ENCODE measurements around the gene SHISAL2A. TPM values are rescaled to one million over a fixed set of nuclear protein-coding genes. Genes with fewer than 3 reads are reported as not detected.

The SHISAL2A gene
- polyA plus RNA-seq, 1 donor: 0.58 TPM

DNA sequence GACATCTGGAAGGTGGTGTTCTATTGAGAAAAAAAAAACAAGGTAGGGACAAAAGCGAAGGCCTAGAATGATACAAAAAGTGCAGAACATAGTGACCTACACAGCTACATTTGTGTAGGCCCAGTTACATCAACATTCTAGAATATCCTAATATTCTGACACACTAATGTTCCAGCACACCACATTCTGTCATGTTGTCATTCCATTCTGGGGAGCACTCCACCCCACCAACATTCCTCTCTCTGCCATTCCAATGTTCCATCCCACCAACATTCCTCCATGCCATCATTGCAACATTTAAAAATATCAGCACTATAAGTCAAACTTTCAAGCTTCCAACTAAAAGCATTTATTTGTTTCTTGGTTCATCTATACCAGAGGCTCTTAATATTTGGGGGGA is 36.7 kb downstream of the SHISAL2A start:
- Histone ChIP-seq H3K9me3 (ENCODE audit: control insufficient read depth, low read depth, low read length) (no peaks in the 10 kb centered on the region), H3K27ac (ENCODE audit: low read length) (no peak overlapping the region), H3K4me1 (ENCODE audit: control insufficient read depth, insufficient read depth, low read length) (peaks cover 20% of the 10 kb centered on the region), H3K36me3 (ENCODE audit: control insufficient read depth, insufficient read depth, low read length) (no peaks in the 10 kb centered on the region), H3K4me3 (ENCODE audit: low read length) (no peak overlapping the region), H3K27me3 (ENCODE audit: control insufficient read depth, insufficient read depth, low read length) (no peaks in the 10 kb centered on the region)
- no peak for DNase-seq
- no CpG with 5 or more reads among the region's 1 CpG for WGBS (ENCODE audit: insufficient coverage, low lambda C conversion rate)

- DNase-seq: no peak
- Histone ChIP-seq H3K4me3 (ENCODE audit: low read length) (no peak overlapping the region), H3K4me1 (ENCODE audit: control insufficient read depth, insufficient read depth, low read length) (peaks cover 15% of the 10 kb centered on the region), H3K9me3 (ENCODE audit: control insufficient read depth, low read depth, low read length) (no peaks in the 10 kb centered on the region), H3K36me3 (ENCODE audit: control insufficient read depth, insufficient read depth, low read length) (no peaks in the 10 kb centered on the region), H3K27ac (ENCODE audit: low read length) (no peak overlapping the region), H3K27me3 (ENCODE audit: control insufficient read depth, insufficient read depth, low read length) (no peaks in the 10 kb centered on the region)
- no CpG with 5 or more reads among the region's 2 CpGs for WGBS (ENCODE audit: insufficient coverage, low lambda C conversion rate)
These were observed 37.6 kb downstream of the SHISAL2A start for GRCh38 chr1:52670604-52671003.

GRCh38 chr1:52672946-52673345 is 40.0 kb downstream of the SHISAL2A start:
- no CpG with 5 or more reads among the region's 1 CpG for WGBS (ENCODE audit: insufficient coverage, low lambda C conversion rate)

GRCh38 chr1:52673513-52673912 is 40.5 kb downstream of the SHISAL2A start:
- no peaks in the 10 kb centered on the region for H3K36me3 ChIP-seq (ENCODE audit: control insufficient read depth, insufficient read depth, low read length)
- H3K27ac ChIP-seq (ENCODE audit: low read length): no peak overlapping the region
- no peak overlapping the region for H3K4me3 ChIP-seq (ENCODE audit: low read length)
- no CpG with 5 or more reads among the region's 4 CpGs for WGBS (ENCODE audit: insufficient coverage, low lambda C conversion rate)
- peaks cover 7% of the 10 kb centered on the region for H3K4me1 ChIP-seq (ENCODE audit: control insufficient read depth, insufficient read depth, low read length)
- no peaks in the 10 kb centered on the region for H3K9me3 ChIP-seq (ENCODE audit: control insufficient read depth, low read depth, low read length)
- no peak for DNase-seq
- H3K27me3 ChIP-seq (ENCODE audit: control insufficient read depth, insufficient read depth, low read length): no peaks in the 10 kb centered on the region

More at GRCh38 chr1:52672946-52673345, 40.0 kb downstream of the SHISAL2A start:
- Histone ChIP-seq H3K9me3 (ENCODE audit: control insufficient read depth, low read depth, low read length) (no peaks in the 10 kb centered on the region), H3K27ac (ENCODE audit: low read length) (no peak overlapping the region), H3K27me3 (ENCODE audit: control insufficient read depth, insufficient read depth, low read length) (no peaks in the 10 kb centered on the region), H3K4me1 (ENCODE audit: control insufficient read depth, insufficient read depth, low read length) (peaks cover 9% of the 10 kb centered on the region), H3K4me3 (ENCODE audit: low read length) (no peak overlapping the region), H3K36me3 (ENCODE audit: control insufficient read depth, insufficient read depth, low read length) (no peaks in the 10 kb centered on the region)
- DNase-seq: no peak

- no CpG with 5 or more reads among the region's 6 CpGs for WGBS (ENCODE audit: insufficient coverage, low lambda C conversion rate)
- no peak for DNase-seq
- Histone ChIP-seq H3K4me1 (ENCODE audit: control insufficient read depth, insufficient read depth, low read length) (peaks cover 3% of the 10 kb centered on the region), H3K27me3 (ENCODE audit: control insufficient read depth, insufficient read depth, low read length) (no peaks in the 10 kb centered on the region), H3K27ac (ENCODE audit: low read length) (no peak overlapping the region), H3K9me3 (ENCODE audit: control insufficient read depth, low read depth, low read length) (no peaks in the 10 kb centered on the region), H3K36me3 (ENCODE audit: control insufficient read depth, insufficient read depth, low read length) (no peaks in the 10 kb centered on the region), H3K4me3 (ENCODE audit: low read length) (no peak overlapping the region)
These were observed 41.8 kb downstream of the SHISAL2A start for GRCh38 chr1:52674497-52675384.

GRCh38 chr1:52676249-52676903 is 43.4 kb downstream of the SHISAL2A start:
- WGBS (ENCODE audit: insufficient coverage, low lambda C conversion rate): no CpG with 5 or more reads among the region's 8 CpGs
- DNase-seq: peak; percentile 58 to 66
- no peaks in the 10 kb centered on the region for H3K36me3 ChIP-seq (ENCODE audit: control insufficient read depth, insufficient read depth, low read length)

GRCh38 chr1:52677076-52677806 is 44.3 kb downstream of the SHISAL2A start:
- H3K4me3 ChIP-seq (ENCODE audit: low read length): no peak overlapping the region
- no peaks in the 10 kb centered on the region for H3K36me3 ChIP-seq (ENCODE audit: control insufficient read depth, insufficient read depth, low read length)
- 63% methylated on average over 1 of the region's 6 CpGs for WGBS (ENCODE audit: insufficient coverage, low lambda C conversion rate)
- peak overlapping the region; percentile 18 for H3K27ac ChIP-seq (ENCODE audit: low read length)
- DNase-seq: peak in 1 of 2 donors; percentile 16
- H3K9me3 ChIP-seq (ENCODE audit: control insufficient read depth, low read depth, low read length): no peaks in the 10 kb centered on the region
- no peaks in the 10 kb centered on the region for H3K27me3 ChIP-seq (ENCODE audit: control insufficient read depth, insufficient read depth, low read length)
- H3K4me1 ChIP-seq (ENCODE audit: control insufficient read depth, insufficient read depth, low read length): peaks cover 3% of the 10 kb centered on the region

More at GRCh38 chr1:52676249-52676903, 43.4 kb downstream of the SHISAL2A start:
- Histone ChIP-seq H3K4me3 (ENCODE audit: low read length) (no peak overlapping the region), H3K4me1 (ENCODE audit: control insufficient read depth, insufficient read depth, low read length) (peaks cover 3% of the 10 kb centered on the region), H3K27ac (ENCODE audit: low read length) (peak overlapping the region; percentile 18), H3K27me3 (ENCODE audit: control insufficient read depth, insufficient read depth, low read length) (no peaks in the 10 kb centered on the region), H3K9me3 (ENCODE audit: control insufficient read depth, low read depth, low read length) (no peaks in the 10 kb centered on the region)

GRCh38 chr1:52679048-52679447 is 46.1 kb downstream of the SHISAL2A start:
- Histone ChIP-seq H3K27me3 (ENCODE audit: control insufficient read depth, insufficient read depth, low read length) (no peaks in the 10 kb centered on the region), H3K9me3 (ENCODE audit: control insufficient read depth, low read depth, low read length) (no peaks in the 10 kb centered on the region), H3K4me1 (ENCODE audit: control insufficient read depth, insufficient read depth, low read length) (peaks cover 3% of the 10 kb centered on the region), H3K27ac (ENCODE audit: low read length) (no peak overlapping the region), H3K36me3 (ENCODE audit: control insufficient read depth, insufficient read depth, low read length) (no peaks in the 10 kb centered on the region), H3K4me3 (ENCODE audit: low read length) (no peak overlapping the region)
- DNase-seq: no peak
- WGBS (ENCODE audit: insufficient coverage, low lambda C conversion rate): no CpG with 5 or more reads among the region's 1 CpG

DNA sequence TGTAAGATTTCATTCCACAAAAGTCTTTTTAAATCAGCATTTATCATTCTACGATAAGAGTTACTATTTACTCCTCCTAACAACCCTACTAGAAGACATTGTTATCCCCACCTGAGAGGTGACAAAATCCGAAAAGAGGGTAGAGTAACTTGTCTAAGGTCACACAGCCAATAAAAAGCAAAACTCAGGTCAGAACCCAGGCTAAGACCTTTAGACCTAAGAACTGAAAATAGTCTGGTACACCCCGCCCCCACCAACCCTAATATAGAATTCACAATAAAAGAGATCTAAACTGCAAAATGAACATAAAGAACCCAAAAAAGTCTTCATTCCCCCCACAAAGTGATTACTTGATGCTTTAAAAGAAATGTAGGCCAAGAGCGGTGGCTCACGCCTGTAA is 46.5 kb downstream of the SHISAL2A start:
- Histone ChIP-seq H3K36me3 (ENCODE audit: control insufficient read depth, insufficient read depth, low read length) (no peaks in the 10 kb centered on the region), H3K4me1 (ENCODE audit: control insufficient read depth, insufficient read depth, low read length) (peaks cover 3% of the 10 kb centered on the region), H3K27me3 (ENCODE audit: control insufficient read depth, insufficient read depth, low read length) (no peaks in the 10 kb centered on the region), H3K27ac (ENCODE audit: low read length) (no peak overlapping the region), H3K9me3 (ENCODE audit: control insufficient read depth, low read depth, low read length) (no peaks in the 10 kb centered on the region), H3K4me3 (ENCODE audit: low read length) (no peak overlapping the region)
- 63% methylated on average over 1 of the region's 5 CpGs for whole genome bisulfite sequencing (ENCODE audit: insufficient coverage, low lambda C conversion rate)
- DNase-seq: no peak

GRCh38 chr1:52680353-52680752 is 47.4 kb downstream of the SHISAL2A start:
- no peak overlapping the region for H3K27ac ChIP-seq (ENCODE audit: low read length)
- no peak for DNase-seq
- H3K4me1 ChIP-seq (ENCODE audit: control insufficient read depth, insufficient read depth, low read length): peaks cover 3% of the 10 kb centered on the region
- H3K36me3 ChIP-seq (ENCODE audit: control insufficient read depth, insufficient read depth, low read length): no peaks in the 10 kb centered on the region
- no peaks in the 10 kb centered on the region for H3K27me3 ChIP-seq (ENCODE audit: control insufficient read depth, insufficient read depth, low read length)
- 100% methylated on average over 1 of the region's 3 CpGs for WGBS (ENCODE audit: insufficient coverage, low lambda C conversion rate)
- no peaks in the 10 kb centered on the region for H3K9me3 ChIP-seq (ENCODE audit: control insufficient read depth, low read depth, low read length)
- H3K4me3 ChIP-seq (ENCODE audit: low read length): no peak overlapping the region
